Activated naive CD4-positive, alpha-beta T cell treated with anti-CD3 and anti-CD28 coated beads for 36 hours (primary cell): ENCODE measurements around the gene AMBRA1. TPM values are rescaled to one million over a fixed set of nuclear protein-coding genes. Genes with fewer than 3 reads are reported as not detected.

ENCODE experiments used
- CTCF ChIA-PET: fragments of 350-600 bp; sonication (Branson Sonifier 250); formaldehyde crosslinking; loops from one replicate; lab custom pipeline; 2021; ENCODE audit warnings: antibody characterized with exemption; lab: Charles Lee
- DNase-seq: peaks from one replicate; pipeline ENCODE4 v3.0.0-alpha.2; 2020
- H3K27ac Mint-ChIP-seq: one replicate; pipeline ENCODE4 v1.8.0; 2021; ENCODE audit warnings: mild to moderate bottlenecking, mixed read lengths
- H3K27me3 Mint-ChIP-seq: one replicate; pipeline ENCODE4 v1.8.0; 2021; ENCODE audit warnings: low read depth, mixed read lengths
- H3K36me3 Mint-ChIP-seq: one replicate; pipeline ENCODE4 v1.8.0; 2021; ENCODE audit warnings: low read depth, mixed read lengths
- H3K4me1 Mint-ChIP-seq: one replicate; pipeline ENCODE4 v1.8.0; 2021; ENCODE audit warnings: low read depth, mixed read lengths
- H3K4me3 Mint-ChIP-seq: one replicate; pipeline ENCODE4 v1.8.0; 2021; ENCODE audit warnings: mild to moderate bottlenecking, moderate library complexity, mixed read lengths
- H3K9me3 Mint-ChIP-seq: one replicate; pipeline ENCODE4 v1.8.0; 2021; ENCODE audit warnings: mixed read lengths
- intact Hi-C: fragments of 100-400 bp; cut with micrococcal nuclease; formaldehyde crosslinking; loops from one replicate; pipeline ENCODE4 v1.15.1; 2023
- microRNA-seq: library from miRNA; unstranded; fragments of <30 nt; microRNA quantifications from one replicate; pipeline ENCODE4 v1.2.0, GENCODE V29; 2022; ENCODE audit warnings: borderline microRNAs expressed, borderline replicate concordance
- total RNA-seq, 2 experiments: library from RNA; stranded (reverse); gene quantifications; one replicate each; pipeline ENCODE4 v1.2.3, GENCODE V29; 2021

AMBRA1 gene
- total RNA-seq, 2 experiments from 2014 or later, result 19.0 to 23.1 TPM

GRCh38 chr11:46348566-46349401, 245.0 kb downstream of the AMBRA1 start:
- peak overlapping the region; percentile 92 for H3K27ac Mint-ChIP-seq
- intact Hi-C loops, result no loop called here

DNA sequence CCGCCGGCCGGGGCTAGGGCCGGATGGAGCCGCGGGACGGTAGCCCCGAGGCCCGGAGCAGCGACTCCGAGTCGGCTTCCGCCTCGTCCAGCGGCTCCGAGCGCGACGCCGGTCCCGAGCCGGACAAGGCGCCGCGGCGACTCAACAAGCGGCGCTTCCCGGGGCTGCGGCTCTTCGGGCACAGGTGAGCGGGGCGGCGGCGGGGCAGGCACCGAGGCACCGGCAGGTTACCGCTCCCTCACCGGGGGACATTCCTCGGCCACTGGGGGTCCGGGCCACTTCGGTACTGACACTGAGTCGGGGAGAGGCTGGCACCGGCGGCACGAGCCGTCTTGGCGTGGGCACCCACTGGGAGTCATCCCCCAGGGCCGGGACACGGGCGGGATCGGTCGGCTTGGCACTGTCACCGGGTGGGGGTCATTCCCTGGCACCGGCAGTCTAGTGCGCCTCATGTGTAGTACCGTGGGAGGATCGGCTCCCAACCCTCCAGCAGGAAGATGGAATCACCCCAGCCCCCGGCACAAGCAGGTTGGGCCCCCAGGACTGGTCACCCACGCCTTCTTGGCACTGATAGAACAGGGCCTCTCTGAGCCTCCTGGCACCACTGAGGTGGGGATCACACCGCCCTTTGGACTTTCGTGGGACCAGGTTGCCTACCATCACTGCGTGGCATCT, 246.0 kb downstream of the AMBRA1 start:
- H3K27ac Mint-ChIP-seq, result peak overlapping the region; percentile 92
- no peak for DNase-seq
- peaks cover 78% of the 10 kb centered on the region for H3K4me1 Mint-ChIP-seq

More at GRCh38 chr11:46348566-46349401, 245.0 kb downstream of the AMBRA1 start:
- CTCF ChIA-PET, result interaction anchor here (0.6 to 14.1 kb wide), 10 partner anchors 9 to 158 kb away, joined by 3 to 368 read pairs (median 4); no protein-coding TSS in a partner anchor
- Mint-ChIP-seq H3K36me3 (peaks cover 7% of the 10 kb centered on the region), H3K4me3 (peak overlapping the region; percentile 84), H3K9me3 (no peaks in the 10 kb centered on the region), H3K4me1 (peaks cover 80% of the 10 kb centered on the region), H3K27me3 (no peaks in the 10 kb centered on the region)
- peak; percentile 79 for DNase-seq

DNA sequence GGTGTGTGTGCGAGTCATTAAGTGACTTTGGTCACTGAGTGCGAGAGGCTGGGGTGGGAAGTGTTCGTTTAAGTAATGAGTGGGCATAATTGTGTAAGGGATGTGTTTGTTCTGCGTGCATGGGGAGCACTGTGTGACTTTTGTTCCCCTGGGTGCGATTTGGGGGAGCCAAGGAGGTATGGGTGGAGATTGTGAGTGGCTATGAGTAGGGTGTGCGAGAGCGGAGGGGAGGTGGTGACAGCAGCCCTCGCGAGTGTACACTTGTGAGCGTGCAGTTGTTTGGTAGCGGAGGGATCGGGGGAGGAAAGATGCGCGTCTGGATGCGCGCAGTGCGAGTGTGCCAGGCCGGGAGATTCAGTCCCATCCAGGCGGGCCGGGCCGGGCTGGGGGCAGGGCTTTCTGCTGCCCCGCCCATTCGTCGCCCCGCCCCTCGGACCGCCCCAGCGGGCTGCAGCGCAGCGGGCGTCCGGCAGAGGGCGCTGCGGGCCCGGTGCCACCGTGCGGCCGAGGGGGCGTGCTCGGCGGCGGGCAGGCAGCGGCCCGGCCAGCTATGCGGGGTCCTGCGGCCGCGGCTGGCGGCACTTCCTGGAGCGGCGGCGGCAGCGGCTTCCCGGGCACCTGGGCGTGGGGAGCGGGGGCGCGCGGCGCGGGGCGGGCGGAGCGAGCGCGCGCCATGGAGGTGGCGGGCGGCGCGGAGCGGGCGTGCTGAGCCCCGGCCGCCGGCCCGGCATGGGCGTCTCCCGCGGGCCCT, 246.8 kb downstream of the AMBRA1 start, which contains the start of gene DGKZ:
TSS of gene DGKZ (plus strand) at position 578 of the 751 bp plus-strand sequence. CDS start 197 bp downstream, outside the sequence.
- peak within 1 kb of the TSS; percentile 84 for H3K4me3 Mint-ChIP-seq
- peaks cover 80% of the 10 kb centered on the region for H3K4me1 Mint-ChIP-seq
- H3K27ac Mint-ChIP-seq, result peak within 1 kb of the TSS; percentile 92
- peaks cover 7% of the 10 kb centered on the region for H3K36me3 Mint-ChIP-seq
- H3K27me3 Mint-ChIP-seq, result no peaks in the 10 kb centered on the region
- no peaks in the 10 kb centered on the region for H3K9me3 Mint-ChIP-seq
- CTCF ChIA-PET, result interaction anchor here (1.0 to 14.1 kb wide), 6 partner anchors 15 to 43 kb away, joined by 3 to 368 read pairs (median 9); no protein-coding TSS in a partner anchor
- intact Hi-C loops, result loop anchor here (1.0 to 2.0 kb wide), 9 partner anchors 11 to 354 kb away; partner anchors contain the start of genes ARHGAP1, ATG13, HARBI1 and PHF21A
- peak; percentile 86 for DNase-seq

More for the DNA sequence above, 246.0 kb downstream of the AMBRA1 start:
- CTCF ChIA-PET, result interaction anchor here (1.0 to 14.1 kb wide), 5 partner anchors 16 to 107 kb away, joined by 4 to 368 read pairs (median 50); no protein-coding TSS in a partner anchor
- Mint-ChIP-seq H3K27me3 (no peaks in the 10 kb centered on the region), H3K4me3 (peak overlapping the region; percentile 84), H3K9me3 (no peaks in the 10 kb centered on the region), H3K36me3 (peaks cover 7% of the 10 kb centered on the region)
- intact Hi-C loops, result loop anchor here (1.0 to 2.0 kb wide), 7 partner anchors 13 to 353 kb away; partner anchors contain the start of genes ARHGAP1, ATG13, HARBI1 and PHF21A

Small RNA genes lying within 50 kb of the gene (microRNA-seq; reads per million reads assigned to microRNA genes)
- gene MIR3160-1, result not detected
- gene MIR3160-2, result not detected
- gene MIR4688, result not detected

Other genes with a start within 250 kb of the AMBRA1 start
- gene DGKZ, start 246.6 kb downstream of the AMBRA1 start, total RNA-seq, result 10 to 100 TPM; 82.9 to 89.2 TPM
- gene MDK, start 212.4 kb downstream of the AMBRA1 start, total RNA-seq, result 1 to 10 TPM; 2.9 to 4.6 TPM
- gene CHRM4, start 202.2 kb downstream of the AMBRA1 start, total RNA-seq, result not detected
- 1 to 10 TPM; 2.8 to 3.1 TPM for gene HARBI1, start 23.2 kb upstream of the AMBRA1 start, total RNA-seq
- 10 to 100 TPM; 54.7 to 55.6 TPM for gene ATG13, start 23.5 kb upstream of the AMBRA1 start, total RNA-seq
- 10 to 100 TPM; 31.2 to 32.6 TPM for gene ARHGAP1, start 106.6 kb upstream of the AMBRA1 start, total RNA-seq
- gene ZNF408, start 107.0 kb upstream of the AMBRA1 start, total RNA-seq, result 1 to 10 TPM; 7.3 to 7.6 TPM
- gene F2, start 125.2 kb upstream of the AMBRA1 start, total RNA-seq, result not detected